ENCODE results near the gene AGAP1.

DNA sequence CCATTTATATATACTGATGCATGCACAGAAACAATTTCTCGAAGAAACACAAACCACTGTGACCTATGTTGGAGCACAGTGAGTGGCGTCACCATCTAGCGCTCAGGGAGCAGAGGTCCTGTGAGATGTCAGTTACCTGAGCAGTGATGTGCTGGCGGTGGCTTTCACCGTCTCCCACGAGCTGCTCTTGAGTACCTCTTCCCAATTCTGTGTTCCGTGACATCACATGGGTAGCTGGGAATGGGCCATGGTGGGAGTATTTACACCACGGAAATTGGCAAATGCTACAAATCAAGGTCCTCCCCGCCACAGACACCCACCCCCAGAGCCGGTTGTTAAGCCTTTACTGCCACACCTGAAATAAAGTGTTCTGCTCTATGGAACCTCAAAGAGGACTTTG lies 650.0 kb downstream of the AGAP1 start:
- no peak for TF ChIP-seq EP300 (IDR thresholded peaks at IDR 0.05)
- no peak for TF ChIP-seq POLR2A (IDR thresholded peaks at IDR 0.05)
